HS-5 (cell line): Measurements from ENCODE around the gene RHBDF2.
A peak's percentile ranks its signal among the peaks of the same experiment; 100 is the strongest.

Experiments used
- DNase-seq: peaks from one replicate; pipeline ENCODE4 v3.0.0-alpha.2; 2012; ENCODE audit warnings: low read depth

The RHBDF2 gene

GRCh38 chr17:76459674-76460073 lies 41.5 kb downstream of the RHBDF2 start:
- no peak for DNase-seq

DNA sequence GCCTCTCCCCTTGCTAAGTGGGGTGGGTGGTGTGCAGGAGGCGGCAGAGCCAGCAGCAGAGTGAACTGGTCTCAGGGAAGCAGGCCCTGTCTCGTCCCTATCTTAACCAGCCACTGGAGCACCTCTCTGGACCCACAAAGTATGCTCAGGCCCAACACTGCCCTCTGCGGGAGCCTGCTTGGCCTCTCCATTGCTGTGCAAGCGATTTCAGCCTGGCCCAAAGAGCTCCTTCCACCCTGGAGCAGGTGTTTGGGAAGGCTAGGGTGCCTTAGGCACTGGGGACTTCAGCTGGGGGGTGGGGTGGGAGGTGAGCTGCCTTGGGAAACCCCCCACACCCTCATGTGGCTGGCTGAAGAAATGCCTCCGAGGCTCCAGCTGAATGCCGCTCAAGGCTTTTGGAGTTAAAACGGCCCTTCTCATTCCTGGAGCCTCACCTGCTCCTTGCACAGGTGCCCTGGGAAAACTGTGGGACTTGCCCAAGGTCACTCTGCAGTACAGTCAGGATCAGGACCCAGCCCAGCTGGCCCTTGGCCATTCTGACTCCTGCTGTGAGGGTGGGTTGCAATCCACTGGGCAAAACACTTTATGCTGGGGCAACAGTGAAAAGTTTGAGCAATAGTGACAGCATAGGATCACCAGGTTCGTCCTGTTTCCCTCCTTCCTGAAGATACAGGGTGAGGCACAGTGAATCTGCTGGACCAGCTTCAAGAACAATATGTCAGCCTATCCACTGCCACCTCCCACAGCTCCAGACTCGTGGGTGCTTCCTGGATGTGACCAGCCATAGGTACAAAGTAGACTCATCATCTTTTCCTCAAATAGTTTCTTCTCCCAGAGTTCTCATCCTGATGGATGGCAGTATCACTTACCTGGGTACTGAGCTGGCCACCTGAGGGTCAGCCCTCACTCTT lies 42.4 kb downstream of the RHBDF2 start:
- no peak for DNase-seq

GRCh38 chr17:76453431-76453743 lies 47.8 kb downstream of the RHBDF2 start:
- DNase-seq, result no peak

- no peak for DNase-seq
These were observed 48.4 kb downstream of the RHBDF2 start, which contains the start of gene UBE2O for GRCh38 chr17:76452660-76453430. TSS of gene UBE2O (minus strand) at chr17:76453152. CDS start at chr17:76453141, 11 bp downstream.

- no peak for DNase-seq
These were observed 49.0 kb downstream of the RHBDF2 start for GRCh38 chr17:76452127-76452659.

DNA sequence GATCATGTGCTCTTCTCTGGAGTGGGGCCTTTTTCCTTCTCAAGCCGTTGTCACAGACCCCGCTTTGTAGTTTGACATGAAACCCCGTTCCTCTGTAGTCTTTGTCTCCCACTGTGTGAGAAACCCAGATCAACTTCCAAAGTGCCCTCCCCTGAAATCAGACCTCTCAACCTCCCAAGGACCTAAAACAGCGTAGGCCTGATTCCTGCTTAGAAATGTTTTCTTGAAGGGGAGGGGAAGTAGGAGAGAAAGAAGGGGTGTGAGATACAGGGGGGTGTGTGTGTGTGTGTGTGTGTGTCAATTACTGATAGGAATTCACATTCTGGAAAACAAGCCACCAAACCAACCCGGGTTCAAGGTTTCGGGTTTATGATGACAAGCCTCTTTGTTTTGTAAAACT lies 49.7 kb downstream of the RHBDF2 start:
- no peak for DNase-seq

GRCh38 chr17:76449126-76449525 lies 52.1 kb downstream of the RHBDF2 start:
- no peak for DNase-seq

- DNase-seq, result no peak
These were observed 53.1 kb downstream of the RHBDF2 start for GRCh38 chr17:76447931-76448652.

DNA sequence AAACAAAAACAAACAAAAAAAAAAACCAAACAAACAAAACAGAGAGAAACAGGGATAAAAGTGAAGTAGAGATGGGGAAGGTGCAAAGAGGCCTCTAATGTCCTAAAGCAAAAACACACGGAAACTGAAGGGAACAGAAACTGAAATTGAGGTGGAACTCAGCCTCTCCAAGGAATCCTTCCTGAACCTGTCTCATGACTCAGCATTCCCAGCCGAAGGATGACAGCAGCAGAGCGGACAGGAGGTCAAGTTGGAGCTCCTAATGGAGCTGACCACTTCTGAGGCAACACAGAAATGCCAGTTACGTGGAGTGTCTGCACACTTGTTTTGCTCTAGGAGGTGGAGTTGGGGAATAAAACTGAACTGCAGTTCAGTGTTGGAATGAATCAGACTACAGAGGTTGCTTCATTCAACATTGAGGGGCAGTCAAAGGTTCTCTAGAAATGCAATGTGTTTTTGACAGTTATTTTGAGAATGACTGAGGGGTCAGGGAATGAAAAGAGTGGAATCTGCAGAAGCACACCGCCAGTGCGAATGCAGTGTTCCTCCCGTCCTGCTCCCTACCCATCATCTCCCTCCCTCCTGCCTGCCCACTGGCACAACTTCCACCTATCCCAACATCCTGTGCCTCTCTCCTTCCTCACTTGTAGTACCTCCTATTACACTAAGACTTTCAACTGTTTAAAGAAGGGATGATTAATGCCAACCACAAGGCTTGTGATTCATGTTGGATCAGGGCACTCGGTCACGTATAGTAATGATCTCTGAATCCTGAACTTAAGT lies 54.6 kb downstream of the RHBDF2 start:
- peak; percentile 86 for DNase-seq

- DNase-seq, result no peak
These were observed 55.4 kb downstream of the RHBDF2 start for GRCh38 chr17:76445697-76446448.

GRCh38 chr17:76444518-76445311 lies 56.5 kb downstream of the RHBDF2 start:
- DNase-seq, result no peak

DNA sequence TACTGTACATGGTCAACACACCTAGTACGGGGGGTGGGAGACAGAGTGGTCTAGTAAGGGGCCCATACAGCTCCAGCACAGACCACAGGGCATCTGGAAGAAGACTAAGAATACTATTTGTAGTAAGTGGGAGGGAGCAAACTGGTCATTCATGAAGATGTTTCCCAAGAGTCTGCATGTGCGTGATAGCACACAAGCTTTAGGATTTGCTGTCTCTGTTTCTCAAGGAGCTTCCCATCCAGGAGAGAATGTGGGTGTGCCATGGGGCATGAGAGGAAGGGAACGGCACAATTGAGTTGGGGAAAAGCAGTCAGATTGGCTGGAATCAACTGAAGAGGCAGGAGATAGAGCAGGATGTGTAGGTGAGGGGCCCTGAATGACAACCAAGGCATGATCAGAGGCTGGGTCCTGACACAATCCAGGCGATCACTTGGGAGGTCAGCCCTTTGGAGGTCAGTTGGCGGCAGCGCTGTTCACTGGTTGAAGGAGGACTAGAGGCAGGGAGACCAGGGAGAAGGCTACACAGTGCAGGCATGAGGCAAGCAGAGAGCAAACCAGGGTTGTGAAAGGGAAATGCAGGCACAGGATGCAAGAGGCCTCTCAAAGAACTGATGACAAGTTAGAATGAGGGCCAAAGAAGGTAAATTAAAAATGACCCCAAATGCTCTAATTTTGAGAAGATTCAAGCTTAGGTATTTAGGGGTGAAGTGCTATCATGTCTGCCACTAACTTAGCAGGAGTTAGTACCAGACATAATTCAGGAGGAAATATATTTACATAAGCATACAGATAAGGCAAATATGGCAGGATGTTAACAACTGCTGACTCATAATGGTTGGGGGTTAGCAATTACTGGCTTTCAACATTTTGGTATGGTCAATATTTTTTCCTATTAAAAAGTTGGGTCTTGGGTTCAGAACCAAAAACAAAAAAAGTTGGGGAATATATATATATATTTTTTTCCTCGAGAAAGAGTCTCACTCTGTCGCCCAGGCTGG lies 58.6 kb downstream of the RHBDF2 start:
- no peak for DNase-seq

- DNase-seq, result no peak
These were observed 59.4 kb downstream of the RHBDF2 start for GRCh38 chr17:76441686-76442340.

DNA sequence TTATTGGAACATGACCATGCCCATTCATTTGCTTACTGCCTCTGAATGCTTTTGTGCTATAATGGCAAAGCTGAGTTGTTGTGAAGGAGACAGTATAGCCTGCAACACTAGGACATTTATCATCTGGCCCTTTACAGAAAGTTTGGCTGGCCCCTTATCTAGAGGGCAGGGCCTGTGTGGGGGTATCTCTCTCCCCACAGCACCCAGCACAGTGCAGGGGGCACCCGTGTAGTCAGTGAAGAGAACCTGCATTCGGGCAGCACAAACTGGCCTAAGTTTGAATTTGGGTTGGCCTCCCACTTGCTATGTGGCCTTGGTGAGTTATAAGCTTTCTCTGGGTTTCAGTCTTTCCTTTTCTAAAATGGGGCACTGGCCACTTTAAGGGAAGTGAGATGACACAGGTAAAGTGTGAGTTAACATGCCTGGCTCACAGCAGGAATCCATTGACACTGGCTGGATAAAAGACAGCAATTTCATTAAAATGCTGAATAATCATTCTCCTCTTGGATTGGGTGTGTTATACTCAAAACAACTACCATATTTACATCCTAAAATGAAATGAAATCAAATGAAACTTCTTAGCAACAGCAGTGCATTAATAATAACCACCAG lies 60.4 kb downstream of the RHBDF2 start:
- no peak for DNase-seq

GRCh38 chr17:76439314-76439928 lies 61.8 kb downstream of the RHBDF2 start:
- no peak for DNase-seq

DNA sequence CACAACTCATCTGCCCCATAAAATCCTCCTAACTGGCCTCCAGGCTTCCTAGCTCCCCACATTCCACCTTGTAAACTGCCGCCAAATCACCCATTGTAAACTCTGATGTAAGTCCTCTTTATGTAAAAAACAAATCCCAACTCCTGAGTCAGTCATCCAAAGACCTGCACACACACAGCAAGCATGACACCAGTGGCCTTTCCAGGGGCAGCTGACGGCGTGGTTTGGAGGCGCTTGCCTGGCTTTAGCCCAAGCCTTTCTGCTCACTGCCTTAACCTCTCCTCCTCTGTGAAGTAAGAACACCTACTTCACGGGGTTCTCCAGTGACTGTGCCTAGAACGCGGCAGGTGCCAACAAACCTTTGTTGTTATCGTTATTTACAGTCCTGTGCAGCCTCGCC lies 62.3 kb downstream of the RHBDF2 start:
- DNase-seq, result no peak
